Testis (tissue), 2 donors: ENCODE measurements around the gene FBXW10B.
"Not testable (repeated sequence)": the region's sequence is repeated elsewhere in the genome, so short reads cannot be mapped to it uniquely, and the experiment has no call there.

ENCODE experiments used
- CTCF ChIP-seq, 3 experiments: fragments of 450-650 bp in 2 of 3; fragments of 200-600 bp in 1 of 3; sonication (generic) in 1 of 3; IDR thresholded peaks; one replicate each; pipeline ENCODE4 v1.5.1; 2016 to 2019; ENCODE audit warnings: antibody characterized with exemption in 3 of 3, mild to moderate bottlenecking in 2 of 3, moderate library complexity in 1 of 3
- POLR2A ChIP-seq: fragments of 450-650 bp; IDR thresholded peaks from one replicate; pipeline ENCODE4 v1.6.1; 2017; ENCODE audit warnings: antibody characterized with exemption, mild to moderate bottlenecking, moderate library complexity

- TF ChIP-seq CTCF (IDR thresholded peaks at IDR 0.05); POLR2A: not testable (repeated sequence)
Observed at GRCh38 chr17:15623661-15624209, 4.2 kb upstream of the FBXW10B start.
